Measurements from ENCODE around the gene RSL24D1.
"Not testable (repeated sequence)": the region's sequence is repeated elsewhere in the genome, so short reads cannot be mapped to it uniquely, and the experiment has no call there.

The RSL24D1 gene

GRCh38 chr15:55204464-55204863, 7.7 kb upstream of the RSL24D1 start:
- no peak for DNase-seq

GRCh38 chr15:55202206-55202605, 5.5 kb upstream of the RSL24D1 start:
- DNase-seq: no peak

GRCh38 chr15:55198706-55199105, 2.0 kb upstream of the RSL24D1 start:
- no peak for DNase-seq

GRCh38 chr15:55197719-55198118, 978 bp upstream of the RSL24D1 start:
- DNase-seq: no peak

DNA sequence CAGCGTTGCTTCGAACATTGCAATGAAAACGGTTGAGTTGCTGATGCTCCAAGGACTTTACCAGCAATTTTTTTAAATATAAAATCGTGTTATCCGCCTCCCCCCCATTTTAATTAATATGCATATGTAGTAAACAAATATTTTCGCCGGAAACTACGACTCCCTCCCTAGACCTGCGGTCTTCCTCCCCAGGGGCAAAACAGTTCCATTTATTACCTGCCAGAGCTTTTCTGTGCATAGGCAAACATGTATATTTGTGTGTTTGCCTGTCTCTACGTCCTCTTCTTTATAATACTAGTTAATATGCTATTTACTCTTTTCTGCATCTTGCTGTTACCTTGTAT, 593 bp upstream of the RSL24D1 start:
- no peak for DNase-seq

GRCh38 chr15:55195996-55196395, 745 bp downstream of the RSL24D1 start:
- DNase-seq: no peak

DNA sequence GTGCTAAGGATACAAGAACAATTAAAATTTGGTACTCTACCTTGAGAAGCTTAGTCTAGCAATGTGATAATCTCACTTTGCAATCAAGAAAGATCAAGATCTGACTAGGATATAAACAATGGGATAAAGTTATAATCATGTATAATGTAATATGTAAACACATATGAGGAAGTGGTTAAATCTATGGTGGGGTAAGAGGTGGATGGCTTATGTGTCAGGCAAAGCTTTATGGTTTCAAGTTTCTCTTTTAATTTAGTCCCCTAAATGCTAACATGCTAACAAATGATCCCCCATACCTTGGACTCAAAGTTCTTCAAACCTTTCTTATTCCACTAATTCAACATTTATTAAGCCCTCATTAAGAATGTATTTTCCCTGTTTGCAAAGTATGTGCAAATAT, 2.5 kb downstream of the RSL24D1 start:
- DNase-seq: no peak

- DNase-seq: no peak
Observed at GRCh38 chr15:55186331-55186730, 10.4 kb downstream of the RSL24D1 start.

- no peak for DNase-seq
Observed at GRCh38 chr15:55183679-55184078, 13.1 kb downstream of the RSL24D1 start.

- no peak for DNase-seq
Observed at GRCh38 chr15:55179141-55179540, 17.6 kb downstream of the RSL24D1 start.

- no peak for DNase-seq
Observed at GRCh38 chr15:55170361-55170760, 26.4 kb downstream of the RSL24D1 start.

- DNase-seq: peak; percentile 54
Observed at GRCh38 chr15:55168350-55168974, 28.3 kb downstream of the RSL24D1 start.

DNA sequence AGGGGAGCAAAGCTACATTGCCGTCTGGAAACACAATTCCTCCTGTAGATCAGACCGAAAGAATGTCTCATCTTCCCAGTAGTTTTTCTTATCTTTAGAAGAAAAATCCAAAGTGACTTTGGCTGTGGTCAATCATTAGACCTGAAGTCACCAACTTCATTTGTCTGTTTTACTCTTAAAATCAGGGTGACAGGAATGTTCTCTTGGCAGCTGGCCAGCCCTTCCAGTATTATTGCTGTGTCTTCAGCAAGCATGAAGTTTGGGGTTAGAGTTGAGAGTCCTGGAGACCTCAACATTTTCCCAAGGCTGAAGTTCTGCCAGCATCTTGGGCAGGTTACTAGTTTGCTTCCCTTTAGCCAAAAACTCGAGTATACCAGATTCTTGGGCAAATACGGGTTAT, 32.5 kb downstream of the RSL24D1 start:
- DNase-seq: no peak

DNA sequence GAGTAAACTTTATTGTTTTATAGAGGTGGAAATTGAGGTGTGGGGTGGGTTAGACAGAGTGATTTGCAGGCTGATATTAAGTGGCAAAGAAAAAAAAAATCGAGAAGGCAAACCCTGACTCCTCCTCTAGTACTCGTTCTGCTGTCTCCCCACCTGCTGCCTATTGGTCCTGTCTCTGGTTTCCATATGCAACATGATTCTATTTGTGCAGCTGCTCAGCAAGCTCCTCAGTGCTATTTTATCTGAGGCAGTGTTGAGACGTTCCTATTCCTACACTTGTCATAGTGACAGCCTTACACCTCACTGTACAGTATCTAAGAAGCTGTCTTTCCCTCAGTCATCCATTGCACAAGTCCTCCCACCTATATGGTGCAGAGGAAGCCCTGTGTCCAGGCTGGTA, 45.1 kb downstream of the RSL24D1 start:
- no peak for DNase-seq

- not testable (repeated sequence) for DNase-seq
Observed at GRCh38 chr15:55143132-55143531, 53.6 kb downstream of the RSL24D1 start.

- DNase-seq: no peak
Observed at GRCh38 chr15:55133972-55134371, 62.8 kb downstream of the RSL24D1 start.

DNA sequence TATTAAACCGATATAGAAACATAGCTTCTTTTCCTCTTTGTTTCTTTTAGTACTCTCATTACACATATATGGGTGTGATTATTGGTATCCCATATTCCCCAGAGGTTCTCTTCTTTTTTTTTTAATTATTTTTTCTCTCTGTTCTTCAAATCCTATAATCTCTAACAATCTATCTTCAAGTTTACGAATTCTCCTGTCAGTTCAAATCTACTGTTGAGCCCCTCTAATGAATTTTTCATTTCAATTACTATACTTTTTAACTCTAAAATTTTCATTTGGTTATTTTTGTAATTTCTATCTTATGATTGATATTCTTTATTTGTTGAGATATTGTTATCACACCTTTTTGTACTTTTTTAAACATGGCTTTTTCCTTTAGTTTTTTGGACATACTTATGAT, 64.1 kb downstream of the RSL24D1 start:
- DNase-seq: no peak
